Activated CD4-positive, alpha-beta T cell treated with anti-CD3 and anti-CD28 coated beads, Interleukin-2, amount 50 U/mL, for 48 hours (primary cell): ENCODE measurements around the gene RERE.
"Not testable (repeated sequence)": the region's sequence is repeated elsewhere in the genome, so short reads cannot be mapped to it uniquely, and the experiment has no call there.

Experiments
- DNase-seq, 2 experiments: peaks; one replicate each; pipeline ENCODE4 v3.0.0-alpha.2; 2020

Gene RERE

GRCh38 chr1:8747879-8748825, 69.3 kb downstream of the RERE start:
- DNase-seq, result no peak

GRCh38 chr1:8746554-8746953, 70.9 kb downstream of the RERE start:
- no peak for DNase-seq

- no peak for DNase-seq
Measured at GRCh38 chr1:8745749-8746390, 71.6 kb downstream of the RERE start.

- no peak for DNase-seq
Measured at GRCh38 chr1:8745346-8745745, 72.1 kb downstream of the RERE start.

- no peak for DNase-seq
Measured at GRCh38 chr1:8742022-8742924, 75.2 kb downstream of the RERE start.

GRCh38 chr1:8740034-8740449, 77.4 kb downstream of the RERE start:
- DNase-seq, result no peak

GRCh38 chr1:8739377-8739776, 78.1 kb downstream of the RERE start:
- DNase-seq, result no peak

- no peak for DNase-seq
Measured at GRCh38 chr1:8736927-8737326, 80.5 kb downstream of the RERE start.

- no peak for DNase-seq
Measured at GRCh38 chr1:8733484-8733883, 84.0 kb downstream of the RERE start.

GRCh38 chr1:8731162-8731561, 86.3 kb downstream of the RERE start:
- no peak for DNase-seq

- no peak for DNase-seq
Measured at GRCh38 chr1:8728464-8728863, 89.0 kb downstream of the RERE start.

- no peak for DNase-seq
Measured at GRCh38 chr1:8727809-8728213, 89.6 kb downstream of the RERE start.

GRCh38 chr1:8727316-8727715, 90.1 kb downstream of the RERE start:
- not testable (repeated sequence) for DNase-seq

- DNase-seq, result not testable (repeated sequence)
Measured at GRCh38 chr1:8726801-8727186, 90.6 kb downstream of the RERE start.

- DNase-seq, result no peak
Measured at GRCh38 chr1:8723010-8723409, 94.4 kb downstream of the RERE start.

- DNase-seq, result no peak
Measured at GRCh38 chr1:8722366-8722765, 95.1 kb downstream of the RERE start.

GRCh38 chr1:8721679-8722324, 95.6 kb downstream of the RERE start:
- no peak for DNase-seq

- DNase-seq, result no peak
Measured at GRCh38 chr1:8720347-8720746, 97.1 kb downstream of the RERE start.

GRCh38 chr1:8718850-8719361, 98.5 kb downstream of the RERE start:
- DNase-seq, result no peak

GRCh38 chr1:8717148-8717547, 100.3 kb downstream of the RERE start:
- no peak for DNase-seq

- DNase-seq, result no peak
Measured at GRCh38 chr1:8716238-8716637, 101.2 kb downstream of the RERE start.

GRCh38 chr1:8714173-8714572, 103.3 kb downstream of the RERE start:
- no peak for DNase-seq
